Stomach (tissue), 19 donors: ENCODE measurements around the gene CAMTA2. TPM values are rescaled to one million over a fixed set of nuclear protein-coding genes. Genes with fewer than 3 reads are reported as not detected.
A peak's percentile ranks its signal among the peaks of the same experiment; 100 is the strongest.

Experiments used
- DNase-seq, 2 donors: peaks; one replicate each; pipeline versions ENCODE4 v3.0.0 to v3.0.0-alpha.2; 2013 to 2019
- H3K27ac ChIP-seq, 5 donors: fragments of 200-600 bp in 4 of 5; sonication (generic) in 4 of 5; one replicate each; pipeline ENCODE4 v1.5.1; 2013 to 2019; ENCODE audit warnings: mild to moderate bottlenecking in 1 of 5, moderate library complexity in 1 of 5
- H3K27me3 ChIP-seq, 3 donors: fragments of 200-600 bp; sonication (generic); one replicate each; pipeline ENCODE4 v1.5.1; 2017 to 2019; ENCODE audit warnings: mixed run types in 1 of 3
- H3K36me3 ChIP-seq, 4 donors: fragments of 200-600 bp; sonication (generic); 1 replicate in 3 of 4; 2 replicates in 1 of 4; pipeline ENCODE4 v1.5.1; 2016 to 2019
- H3K4me1 ChIP-seq, 4 donors: fragments of 200-600 bp; sonication (generic); one replicate each; pipeline ENCODE4 v1.5.1; 2016 to 2019
- H3K4me3 ChIP-seq, 4 donors: fragments of 200-600 bp; sonication (generic) in 3 of 4; one replicate each; pipeline ENCODE4 v1.5.1; 2016 to 2019; ENCODE audit warnings: mild to moderate bottlenecking in 1 of 4
- H3K9me3 ChIP-seq, 4 donors: fragments of 200-600 bp; sonication (generic); one replicate each; pipeline ENCODE4 v1.5.1; 2016 to 2019
- CTCF ChIP-seq, 7 experiments: fragments of 450-650 bp in 4 of 7; fragments of 200-600 bp in 3 of 7; sonication (generic) in 3 of 7; IDR thresholded peaks; one replicate each; pipeline ENCODE4 v1.5.1; 2016 to 2019; ENCODE audit warnings: antibody characterized with exemption in 7 of 7, control low read depth in 2 of 7, mild to moderate bottlenecking in 1 of 7
- EP300 ChIP-seq: sonication (generic); formaldehyde crosslinking; IDR thresholded peaks from one replicate; pipeline ENCODE4 v1.6.1; 2017; ENCODE audit warnings: antibody characterized with exemption
- POLR2A ChIP-seq, 4 donors: fragments of 450-650 bp; IDR thresholded peaks; one replicate each; pipeline ENCODE4 v1.6.1; 2016; ENCODE audit warnings: antibody characterized with exemption in 4 of 4, control low read depth in 2 of 4, mild to moderate bottlenecking in 1 of 4, moderate library complexity in 1 of 4
- POLR2AphosphoS5 ChIP-seq, 3 donors: sonication (generic); formaldehyde crosslinking; IDR thresholded peaks; one replicate each; pipeline ENCODE4 v1.6.1; 2016; ENCODE audit warnings: antibody characterized with exemption in 3 of 3
- WGBS, 5 donors: extraction: QIAGEN DNeasy Blood & Tissue Kit in 3 of 5; methylation state at CpG; one replicate each; pipeline versions ENCODE4 v1.1.5 to v1.1.7; 2013 to 2018; 5-methylcytosine and 5-hydroxymethylcytosine counted together
- intact Hi-C: fragments of 100-400 bp; cut with DNase I; formaldehyde crosslinking; loops from one replicate; pipeline ENCODE4 v1.15.1; 2023; ENCODE audit warnings: low total_unique reads
- long read RNA-seq, 10 donors: transcript quantifications; one replicate each; lab custom pipeline, GENCODE V29; 2026
- polyA plus RNA-seq, 3 donors: library from polyadenylated mRNA; stranded (reverse); fragments of 200-250 nt; gene quantifications; one replicate each; pipeline ENCODE4 v1.2.3, GENCODE V29; 2013
- total RNA-seq, 5 donors: library from RNA; depleted of rRNA; stranded (reverse); fragments of >200 nt; gene quantifications; one replicate each; pipeline versions ENCODE4 v1.1.0 to v1.2.3, GENCODE V29; 2014 to 2016
- donor health status: healthy with polysubstance abuse.
- donor health status: Bipolar disorder and iron deficiency.
- donor health status: healthy.

CAMTA2 gene
- total RNA-seq: 100 to 1,000 TPM in 2 of 5 donors, 10 to 100 TPM in 2, 1 to 10 TPM in 1; 8.1 to 202 (median 82.1) TPM
- 10 to 100 TPM; 28.0 to 52.7 (median 41.4) TPM for polyA plus RNA-seq
- long read RNA-seq, donor 1, partial matches to known transcripts: 0 of 1 reads
- long read RNA-seq, donor 1, other reads (novel, unspliced or antisense): 0 of 1 reads
- long read RNA-seq, donor 2, partial matches to known transcripts: 0 of 1 reads
- long read RNA-seq, donor 2, other reads (novel, unspliced or antisense): 0 of 1 reads
- long read RNA-seq, donor 3, partial matches to known transcripts: 0 of 1 reads
- long read RNA-seq, donor 3, other reads (novel, unspliced or antisense): 0 of 1 reads
- long read RNA-seq, donor 4: 0 reads
- long read RNA-seq, donor 5: 0 reads
- long read RNA-seq, donor 6, partial matches to known transcripts: 0 of 2 reads
- long read RNA-seq, donor 6, other reads (novel, unspliced or antisense): 0 of 2 reads
- long read RNA-seq, donor 7, partial matches to known transcripts: 5 of 6 reads
- long read RNA-seq, donor 7, other reads (novel, unspliced or antisense): 0 of 6 reads
- long read RNA-seq, donor 8, partial matches to known transcripts: 0 of 1 reads
- long read RNA-seq, donor 8, other reads (novel, unspliced or antisense): 0 of 1 reads
- long read RNA-seq, donor 9, partial matches to known transcripts: 0 of 1 reads
- long read RNA-seq, donor 9, other reads (novel, unspliced or antisense): 0 of 1 reads
- long read RNA-seq, donor 10: 0 reads

DNA sequence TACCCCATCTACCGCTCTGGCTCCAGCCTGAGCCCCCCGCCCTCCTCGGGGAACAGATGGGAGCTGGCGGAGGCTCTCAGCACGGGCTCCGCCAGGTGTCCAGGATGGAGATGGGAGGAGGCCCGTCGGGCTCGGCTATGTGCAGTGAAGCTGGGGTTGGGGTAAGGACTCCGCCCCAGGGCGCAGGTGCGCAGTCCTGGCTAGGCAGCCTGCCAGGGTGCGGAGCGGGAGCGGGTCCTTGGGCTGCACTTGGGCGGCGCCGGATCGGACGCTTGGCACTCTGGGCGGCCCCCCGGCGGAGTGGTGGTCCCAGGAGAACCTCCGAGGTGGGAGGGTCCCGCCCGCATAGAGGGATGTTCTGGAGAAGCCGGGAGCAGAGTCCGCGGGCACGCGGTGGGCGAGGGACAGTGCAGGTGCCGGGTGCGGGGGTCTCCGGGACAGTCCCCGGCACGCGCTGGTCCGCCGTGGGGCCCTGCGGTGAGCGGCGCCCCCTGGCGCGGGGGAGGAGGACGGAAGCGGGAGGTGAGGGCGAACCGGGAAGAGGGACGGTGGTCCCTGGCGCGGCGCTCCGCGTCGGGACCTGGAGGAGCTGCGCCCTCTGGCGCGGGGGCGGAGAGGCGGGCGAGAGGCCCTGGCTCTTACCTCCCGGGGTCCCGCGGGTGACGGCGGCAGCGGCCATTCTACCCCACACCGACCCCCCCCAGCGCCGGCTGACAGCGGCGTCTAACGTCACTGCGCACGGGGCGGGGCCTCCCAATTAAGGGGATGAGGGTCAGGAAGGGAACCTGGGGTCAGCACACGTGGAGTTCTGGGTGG is at the start of gene CAMTA2:
Gene CAMTA2, minus strand, starts transcription at position 725 of the 816 bp plus-strand sequence. CDS start 1,453 bp downstream, outside the sequence.
- TF ChIP-seq EP300 (no peak), POLR2AphosphoS5 (IDR thresholded peaks at IDR 0.05) (peak; percentile 9 to 91 (median 72)), POLR2A (IDR thresholded peaks at IDR 0.05) (peak in 2 of 4 donors; percentile 49 to 71), CTCF (IDR thresholded peaks at IDR 0.05) (peak in 5 of 7 experiments; percentile 47 to 85 (median 67))
- H3K4me1 ChIP-seq: peaks cover 21 to 37% (median 36%) of the 10 kb centered on the region in 4 donors
- H3K27me3 ChIP-seq: no peaks in the 10 kb centered on the region
- 0 to 1% (median 1%) methylated on average over 36 to 78 of the region's 78 CpGs for WGBS, 5 donors
- peak; percentile 91 to 94 for DNase-seq
- H3K36me3 ChIP-seq: peaks cover 7 to 37% (median 32%) of the 10 kb centered on the region in 4 donors
- H3K27ac ChIP-seq: peak within 1 kb of the TSS; percentile 96 to 98 (median 98)
- H3K9me3 ChIP-seq: no peaks in the 10 kb centered on the region
- peak within 1 kb of the TSS; percentile 82 to 99 (median 96) for H3K4me3 ChIP-seq
- intact Hi-C loops: no loop called here

GRCh38 chr17:5035315-5035714 is 47.8 kb upstream of the CAMTA2 start, which contains the start of gene SLC52A1:
TSS of gene SLC52A1 (minus strand) at chr17:5035426. CDS start at chr17:5034606, 820 bp downstream.
- Histone ChIP-seq H3K36me3 (no peaks in the 10 kb centered on the region), H3K4me1 (peaks cover 0 to 26% (median 16%) of the 10 kb centered on the region in 4 donors), H3K27me3 (peaks cover 0 to 34% (median 6%) of the 10 kb centered on the region in 3 donors), H3K9me3 (no peaks in the 10 kb centered on the region), H3K27ac (no peak within 1 kb of the TSS), H3K4me3 (peak within 1 kb of the TSS in 3 of 4 donors; percentile 5 to 43 (median 16))
- intact Hi-C loops: no loop called here
- TF ChIP-seq POLR2A (IDR thresholded peaks at IDR 0.05) (no peak), CTCF (IDR thresholded peaks at IDR 0.05) (no peak), POLR2AphosphoS5 (IDR thresholded peaks at IDR 0.05) (no peak), EP300 (no peak)
- peak in 1 of 2 donors; percentile 45 for DNase-seq
- 5 to 10% (median 7%) methylated on average over 10 to 24 of the region's 24 CpGs for WGBS, 5 donors

GRCh38 chr17:5034651-5035050 is 47.2 kb upstream of the CAMTA2 start:
- 75 to 96% (median 87%) methylated on average over 13 to 14 of the region's 14 CpGs for WGBS, 5 donors
- H3K36me3 ChIP-seq: no peaks in the 10 kb centered on the region
- intact Hi-C loops: no loop called here
- H3K27ac ChIP-seq: no peak overlapping the region
- H3K4me3 ChIP-seq: no peak overlapping the region
- TF ChIP-seq POLR2A (IDR thresholded peaks at IDR 0.05) (no peak), EP300 (no peak), POLR2AphosphoS5 (IDR thresholded peaks at IDR 0.05) (no peak), CTCF (IDR thresholded peaks at IDR 0.05) (no peak)
- H3K4me1 ChIP-seq: peaks cover 0 to 27% (median 16%) of the 10 kb centered on the region in 4 donors
- no peak for DNase-seq
- H3K9me3 ChIP-seq: no peaks in the 10 kb centered on the region
- peaks cover 0 to 34% (median 6%) of the 10 kb centered on the region in 3 donors for H3K27me3 ChIP-seq
